GM19324 (cell line): ENCODE measurements around the gene ADCY6.

Source experiments
- ATAC-seq: cut with Tn5 transposase; IDR thresholded peaks from one replicate; pipeline ENCODE4 v1.9.1; 2021; ENCODE audit warnings: mild to moderate bottlenecking, moderate library complexity; ENCODE audit not compliant: unreplicated experiment, low FRiP score

Gene ADCY6

GRCh38 chr12:48787791-48788523 lies 932 bp downstream of the ADCY6 start:
- no peak for ATAC-seq

- no peak for ATAC-seq
These were observed 2.0 kb downstream of the ADCY6 start for GRCh38 chr12:48786591-48787544.

- ATAC-seq = no peak
These were observed 5.5 kb downstream of the ADCY6 start for GRCh38 chr12:48783432-48783831.

GRCh38 chr12:48782457-48783395 lies 6.2 kb downstream of the ADCY6 start:
- ATAC-seq = no peak

DNA sequence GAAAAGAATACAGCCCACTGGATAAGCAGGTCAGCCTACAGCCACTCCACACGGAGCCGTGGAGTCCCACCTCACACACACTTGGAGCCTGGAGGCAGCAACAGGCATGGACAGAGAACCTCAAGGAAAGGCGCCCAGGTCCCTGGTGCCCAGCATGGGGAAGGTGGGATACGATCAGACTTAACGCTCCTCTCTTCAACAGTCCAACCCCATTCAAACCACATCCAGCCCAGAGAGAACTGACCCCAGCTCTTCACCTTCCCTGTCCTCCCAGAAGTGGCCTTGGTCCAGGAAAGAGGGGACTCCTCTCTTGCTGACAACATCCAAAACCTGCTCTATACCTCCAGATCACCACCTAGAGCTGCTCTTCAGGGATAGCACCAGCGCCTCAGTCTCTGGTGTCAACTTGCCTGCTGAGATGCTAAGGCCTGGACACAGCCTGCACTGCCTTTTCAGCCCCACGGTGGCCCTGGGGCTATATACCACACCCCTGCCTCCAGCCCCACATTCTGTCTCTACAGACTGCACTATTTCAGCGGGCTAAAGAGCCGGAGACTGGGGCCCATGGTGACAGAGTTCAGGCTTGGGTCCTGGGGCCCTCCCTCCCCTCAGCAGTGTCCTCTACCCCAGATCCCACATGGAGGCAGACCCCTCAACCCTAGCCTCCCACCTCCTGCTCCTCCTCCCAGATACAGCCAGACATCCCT lies 7.0 kb downstream of the ADCY6 start:
- ATAC-seq = no peak

DNA sequence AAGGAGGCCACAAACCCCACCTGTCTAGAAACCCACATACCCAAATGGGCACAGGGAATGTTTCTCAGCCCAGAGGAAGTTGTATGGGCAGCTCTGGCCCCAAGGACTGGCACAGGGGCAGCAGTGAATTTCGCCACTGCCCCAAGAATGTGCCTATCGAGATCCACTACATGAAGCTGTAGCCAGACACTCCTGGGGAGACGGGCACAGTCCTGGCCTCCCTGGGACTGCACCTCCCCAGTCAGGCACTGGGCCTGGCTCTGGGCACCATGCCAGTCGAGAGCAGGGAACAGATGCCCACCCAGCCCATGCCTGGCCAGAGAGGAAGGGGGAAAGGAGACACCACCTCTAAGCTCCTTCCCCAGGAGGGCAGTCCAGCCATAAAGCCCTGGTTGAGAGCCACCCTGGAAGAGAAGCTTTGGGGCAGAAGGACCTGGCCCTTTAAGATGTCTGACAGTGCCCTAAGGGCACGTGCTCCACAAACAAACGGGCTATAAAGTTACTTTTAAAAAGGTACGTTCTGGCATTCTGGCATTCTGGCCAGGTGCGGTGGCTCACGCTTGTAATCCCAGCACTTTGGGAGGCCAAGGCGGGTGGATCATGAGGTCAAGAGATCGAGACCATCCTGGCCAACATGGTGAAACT lies 8.4 kb downstream of the ADCY6 start:
- no peak for ATAC-seq

- no peak for ATAC-seq
These were observed 9.0 kb downstream of the ADCY6 start for GRCh38 chr12:48779869-48780268.

DNA sequence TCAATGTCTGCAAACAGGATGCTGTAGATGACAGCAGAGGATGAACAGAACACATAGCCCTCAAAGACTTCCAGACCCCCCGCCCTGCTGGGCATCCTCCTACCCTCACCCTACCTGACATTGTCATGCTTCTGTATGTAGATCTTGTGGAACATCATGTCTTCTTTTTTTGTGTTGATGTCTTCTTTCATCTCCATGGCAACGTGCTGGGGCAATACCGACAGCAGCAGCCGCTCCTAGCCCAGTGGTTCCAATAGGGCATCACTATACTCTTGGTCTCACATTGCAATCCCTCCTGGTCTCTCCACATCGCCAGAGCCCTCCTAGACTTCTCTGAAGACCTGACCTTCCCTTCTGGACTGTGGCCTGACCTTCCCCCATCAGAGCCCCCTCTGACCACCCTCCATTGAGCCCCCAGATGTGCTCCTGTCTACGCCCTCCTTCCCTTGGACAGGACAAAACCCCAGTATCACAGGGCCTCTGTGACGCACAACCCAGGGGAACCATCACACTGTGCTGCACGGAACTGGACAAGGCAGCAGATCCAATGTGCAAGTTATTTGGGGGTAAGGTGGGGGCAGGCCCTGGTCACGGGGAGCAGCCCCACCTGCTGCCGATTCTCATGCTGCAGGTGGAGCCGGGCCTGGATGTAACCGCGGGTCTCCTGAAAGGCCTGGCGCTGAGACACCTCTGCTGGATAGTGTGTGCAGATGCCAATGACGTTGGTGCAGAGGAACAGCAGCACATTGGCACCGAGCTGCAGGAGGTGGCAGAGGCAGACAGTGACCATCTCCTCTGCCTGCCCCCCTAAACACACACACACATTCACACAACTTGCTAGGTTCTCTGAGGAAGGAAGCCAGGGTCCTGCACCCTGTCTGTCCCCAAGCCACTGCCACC lies 11.1 kb downstream of the ADCY6 start:
- ATAC-seq = no peak

DNA sequence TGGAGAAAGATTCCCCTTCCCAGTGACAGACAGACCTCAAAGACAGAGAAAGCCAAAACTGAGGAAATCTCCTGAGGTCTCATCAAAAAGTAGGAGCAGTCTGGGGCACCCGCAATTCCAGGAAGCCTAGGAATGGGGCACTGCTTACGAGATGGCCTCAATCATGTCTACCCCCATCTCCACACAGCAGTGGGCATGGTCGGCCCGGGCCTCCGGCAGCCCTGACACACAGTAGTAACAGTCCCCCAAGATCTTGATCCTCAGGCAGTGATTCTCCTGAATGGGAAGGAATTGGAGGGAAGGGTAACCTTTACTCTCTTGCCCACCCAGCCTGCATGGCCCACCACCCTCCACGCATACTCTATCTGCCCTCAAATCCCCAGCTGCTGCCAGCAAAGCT lies 11.9 kb downstream of the ADCY6 start:
- ATAC-seq = no peak

DNA sequence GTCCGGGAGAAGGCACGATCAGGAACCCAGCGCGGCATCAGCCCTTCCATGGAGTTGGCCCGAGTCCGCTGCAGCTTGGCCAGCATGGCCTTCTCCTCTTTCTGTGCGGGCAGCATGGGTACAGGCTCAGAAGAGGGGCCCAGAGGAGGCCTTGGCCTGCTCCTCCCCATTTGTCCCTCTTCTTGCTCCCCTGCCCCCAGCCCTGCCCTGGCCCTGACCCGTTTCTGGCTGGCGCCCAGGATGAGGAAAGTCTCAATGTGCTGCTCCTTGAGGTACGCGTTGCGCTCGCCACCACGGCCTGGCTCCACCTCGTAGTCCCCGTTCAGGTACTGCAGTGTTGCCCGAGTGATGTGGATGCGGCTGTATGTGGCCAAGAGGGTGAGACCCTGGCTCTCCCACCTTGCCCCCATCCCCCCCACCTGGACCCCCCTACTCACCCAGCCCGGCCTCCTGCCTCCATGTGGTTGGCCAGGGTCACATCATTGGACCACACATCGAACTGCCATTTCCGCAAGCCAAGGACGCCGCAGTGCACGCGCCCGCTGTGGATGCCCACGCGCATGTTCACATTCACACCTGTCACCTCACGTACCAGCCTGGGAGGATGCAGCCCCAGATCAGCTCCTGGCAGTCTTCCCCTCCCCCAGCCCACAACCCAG lies 12.8 kb downstream of the ADCY6 start:
- no peak for ATAC-seq

DNA sequence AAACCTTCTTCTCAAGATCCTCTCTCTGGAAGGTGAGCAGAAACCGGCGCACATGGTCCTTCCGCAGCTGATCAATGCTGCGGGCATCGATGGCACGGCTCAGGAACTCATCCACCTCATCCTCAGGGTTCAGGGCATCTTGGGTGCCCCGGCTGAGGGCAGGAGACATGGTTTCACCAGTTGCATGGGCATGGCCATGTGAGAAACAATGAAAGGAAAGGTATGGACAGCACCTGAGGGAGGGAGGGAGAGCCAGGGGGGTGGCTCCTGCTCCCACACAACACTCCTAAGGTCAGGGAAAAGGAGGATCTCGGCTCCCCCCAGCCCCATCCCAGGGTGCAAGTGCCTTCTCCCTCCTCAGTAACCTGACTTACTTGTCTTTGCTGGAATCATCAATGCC lies 13.6 kb downstream of the ADCY6 start:
- no peak for ATAC-seq

- ATAC-seq = no peak
These were observed 14.4 kb downstream of the ADCY6 start for GRCh38 chr12:48774516-48774915.

DNA sequence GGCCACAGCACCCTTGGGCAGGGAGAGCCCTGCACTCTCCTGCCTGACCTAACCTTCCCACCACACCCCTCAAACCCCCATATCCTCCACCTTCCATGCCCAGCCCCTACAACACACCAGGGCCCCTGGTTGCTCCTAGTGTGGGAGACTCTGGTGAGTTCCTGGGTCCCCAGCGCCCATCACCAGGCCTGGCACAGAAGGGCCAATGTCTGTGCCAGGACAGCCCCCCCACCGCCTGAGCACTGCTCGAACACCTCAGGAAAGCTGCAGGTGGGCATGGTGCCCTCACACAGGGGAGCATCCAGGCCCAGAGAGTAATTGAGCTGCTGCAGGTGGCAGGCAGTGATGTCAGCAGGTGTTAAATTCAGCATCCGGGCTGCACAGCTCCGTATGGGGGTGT lies 15.2 kb downstream of the ADCY6 start:
- no peak for ATAC-seq

- no peak for ATAC-seq
These were observed 17.2 kb downstream of the ADCY6 start for GRCh38 chr12:48771588-48772112.

- ATAC-seq = no peak
These were observed 18.1 kb downstream of the ADCY6 start for GRCh38 chr12:48770756-48771155.

DNA sequence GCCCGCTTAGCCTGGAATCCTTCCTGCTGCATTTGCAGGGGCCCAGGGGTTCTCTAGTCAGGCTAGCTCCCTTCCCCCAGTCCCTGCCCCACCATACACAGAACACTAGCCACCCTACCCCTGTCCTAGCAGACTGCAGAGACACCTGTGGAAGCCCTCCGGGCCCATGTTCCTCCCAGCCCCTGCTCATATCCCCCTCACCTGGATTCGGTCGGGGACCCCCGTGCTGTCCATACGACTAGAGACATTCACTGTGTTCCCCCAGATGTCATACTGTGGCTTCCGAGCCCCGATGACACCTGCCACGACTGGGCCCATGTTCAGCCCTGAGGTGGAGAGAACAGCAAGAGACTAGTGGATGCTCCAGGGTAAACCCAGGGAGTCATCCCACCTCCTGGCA lies 20.2 kb downstream of the ADCY6 start:
- ATAC-seq = no peak

GRCh38 chr12:48768147-48768546 lies 20.7 kb downstream of the ADCY6 start:
- ATAC-seq = no peak

GRCh38 chr12:48767521-48767920 lies 21.4 kb downstream of the ADCY6 start:
- no peak for ATAC-seq
